AG09319 (cell line): ENCODE data around the gene ELMO1.

Source experiments
- DNase-seq: peaks from one replicate; pipeline ENCODE4 v3.0.0-alpha.2; 2010; ENCODE audit warnings: low read depth; ENCODE audit errors: extremely low read depth
- CTCF ChIP-seq: IDR thresholded peaks from 2 replicates; pipeline ENCODE4 v1.5.1; 2011; ENCODE audit warnings: low read depth, mild to moderate bottlenecking, inconsistent platforms, low read length, moderate library complexity

ELMO1 gene

GRCh38 chr7:37336259-37336658 is 112.4 kb downstream of the ELMO1 start:
- TF ChIP-seq CTCF: no peak
- DNase-seq: no peak

- DNase-seq: no peak
- TF ChIP-seq CTCF: no peak
Observed at GRCh38 chr7:37333075-37333474, 115.6 kb downstream of the ELMO1 start.

GRCh38 chr7:37332243-37333016 is 116.2 kb downstream of the ELMO1 start:
- no peak for TF ChIP-seq CTCF
- no peak for DNase-seq

GRCh38 chr7:37330775-37331174 is 117.9 kb downstream of the ELMO1 start:
- no peak for DNase-seq
- no peak for TF ChIP-seq CTCF

GRCh38 chr7:37329940-37330339 is 118.7 kb downstream of the ELMO1 start:
- TF ChIP-seq CTCF: no peak
- no peak for DNase-seq

GRCh38 chr7:37327288-37327687 is 121.4 kb downstream of the ELMO1 start:
- no peak for DNase-seq
- no peak for TF ChIP-seq CTCF

GRCh38 chr7:37323966-37324365 is 124.7 kb downstream of the ELMO1 start:
- no peak for DNase-seq
- no peak for TF ChIP-seq CTCF
